ENCODE measurements around the gene DCDC2C. TPM values are rescaled to one million over a fixed set of nuclear protein-coding genes. Genes with fewer than 3 reads are reported as not detected.
A peak's percentile ranks its signal among the peaks of the same experiment; 100 is the strongest.

The DCDC2C gene
- total and polyA plus RNA-seq, 9 of the 15 experiments (the other 6 are each of a cell fraction or from before 2014, with no cell fraction given): not detected

DNA sequence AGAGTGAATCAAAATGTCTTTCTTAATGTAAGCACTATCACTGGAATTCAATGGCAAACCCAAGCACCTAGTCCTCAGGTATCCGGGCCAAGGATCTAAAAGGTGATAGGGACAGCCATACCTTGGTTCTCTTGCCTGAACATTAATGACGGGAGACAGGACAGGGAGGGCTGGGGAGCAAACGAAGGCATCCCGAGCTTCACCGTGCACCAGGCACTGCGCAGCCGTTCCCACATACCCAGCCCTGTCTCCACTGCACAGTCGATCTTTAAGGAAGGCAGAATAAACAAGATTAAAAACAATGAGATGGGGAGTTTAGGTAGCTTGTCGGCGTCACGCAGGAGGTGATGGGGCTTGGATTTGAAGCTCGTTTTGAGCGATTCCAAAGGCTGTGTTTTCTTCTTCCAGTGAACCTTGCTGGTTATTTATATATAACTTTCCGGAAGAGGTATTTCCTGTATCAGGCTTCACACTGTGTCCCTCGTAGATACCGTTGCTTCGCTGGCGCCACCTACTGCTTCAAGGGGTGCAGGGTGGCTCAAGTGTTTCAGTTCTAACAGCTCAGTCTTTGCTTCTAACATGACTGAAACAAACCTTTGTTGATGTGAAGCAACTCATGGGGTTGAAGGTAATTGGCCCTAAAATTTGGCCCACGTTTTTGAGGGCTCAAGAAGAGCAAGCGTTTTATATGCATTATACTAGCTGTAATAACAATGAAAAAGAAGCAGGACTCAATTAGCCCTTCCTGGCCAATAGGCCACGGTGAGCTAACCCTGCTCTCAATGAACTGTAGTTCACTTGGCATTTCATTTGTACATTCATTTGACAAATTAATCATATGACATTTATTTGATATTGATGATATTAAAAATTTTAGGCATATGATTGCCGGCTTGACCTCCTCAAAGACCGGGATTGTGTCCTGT, 77.4 kb downstream of the DCDC2C start (continued):
- TF ChIP-seq, protein P1, sequence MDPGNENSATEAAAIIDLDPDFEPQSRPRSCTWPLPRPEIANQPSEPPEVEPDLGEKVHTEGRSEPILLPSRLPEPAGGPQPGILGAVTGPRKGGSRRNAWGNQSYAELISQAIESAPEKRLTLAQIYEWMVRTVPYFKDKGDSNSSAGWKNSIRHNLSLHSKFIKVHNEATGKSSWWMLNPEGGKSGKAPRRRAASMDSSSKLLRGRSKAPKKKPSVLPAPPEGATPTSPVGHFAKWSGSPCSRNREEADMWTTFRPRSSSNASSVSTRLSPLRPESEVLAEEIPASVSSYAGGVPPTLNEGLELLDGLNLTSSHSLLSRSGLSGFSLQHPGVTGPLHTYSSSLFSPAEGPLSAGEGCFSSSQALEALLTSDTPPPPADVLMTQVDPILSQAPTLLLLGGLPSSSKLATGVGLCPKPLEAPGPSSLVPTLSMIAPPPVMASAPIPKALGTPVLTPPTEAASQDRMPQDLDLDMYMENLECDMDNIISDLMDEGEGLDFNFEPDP (CRISPR knock-in tag; IDR thresholded peaks at IDR 0.05): no peak
- TF ChIP-seq NR4A1 (CRISPR knock-in tag; IDR thresholded peaks at IDR 0.05) (no peak; the same call in 1 of the 2 replicates), NR4A1 (tag; IDR thresholded peaks at IDR 0.05) (no peak), ASH1L (IDR thresholded peaks at IDR 0.05; ENCODE audit: borderline replicate concordance, low read depth, partially characterized antibody) (no peak), ZZZ3 (IDR thresholded peaks at IDR 0.05) (no peak), SMC3 (conservative IDR thresholded peaks at IDR 0.05; ENCODE audit: insufficient read depth, low read depth, low read length) (peak; percentile 42; the same call in 1 of the 2 replicates), PHF20 (IDR thresholded peaks at IDR 0.05; ENCODE audit: partially characterized antibody) (peak; percentile 26), ZNF184 (CRISPR knock-in tag; IDR thresholded peaks at IDR 0.05) (no peak), CREM (IDR thresholded peaks at IDR 0.05; ENCODE audit: low read depth) (peak; percentile 50; the same call in 1 of the 2 replicates), PRPF4 (IDR thresholded peaks at IDR 0.05; ENCODE audit: insufficient read depth, low read depth, low read length, poor library complexity, severe bottlenecking) (no peak), TAF1 (IDR thresholded peaks at IDR 0.05; ENCODE audit: control insufficient read depth, extremely low read depth, insufficient read depth, low read length, severe bottlenecking) (no peak), NRF1 (conservative IDR thresholded peaks at IDR 0.05 in 1 of 2, IDR thresholded peaks at IDR 0.05 in 1 of 2) (peak; percentile 43 to 45), SMAD3 (CRISPR knock-in tag; conservative IDR thresholded peaks at IDR 0.05) (no peak), PURB (CRISPR knock-in tag; IDR thresholded peaks at IDR 0.05; ENCODE audit: low read depth) (no peak), POU5F1 (IDR thresholded peaks at IDR 0.05; ENCODE audit: borderline replicate concordance, low read depth, low read length, partially characterized antibody) (no peak), BHLHE40 (IDR thresholded peaks at IDR 0.05; ENCODE audit: low read length) (no peak)
- TF ChIP-seq, protein P2, sequence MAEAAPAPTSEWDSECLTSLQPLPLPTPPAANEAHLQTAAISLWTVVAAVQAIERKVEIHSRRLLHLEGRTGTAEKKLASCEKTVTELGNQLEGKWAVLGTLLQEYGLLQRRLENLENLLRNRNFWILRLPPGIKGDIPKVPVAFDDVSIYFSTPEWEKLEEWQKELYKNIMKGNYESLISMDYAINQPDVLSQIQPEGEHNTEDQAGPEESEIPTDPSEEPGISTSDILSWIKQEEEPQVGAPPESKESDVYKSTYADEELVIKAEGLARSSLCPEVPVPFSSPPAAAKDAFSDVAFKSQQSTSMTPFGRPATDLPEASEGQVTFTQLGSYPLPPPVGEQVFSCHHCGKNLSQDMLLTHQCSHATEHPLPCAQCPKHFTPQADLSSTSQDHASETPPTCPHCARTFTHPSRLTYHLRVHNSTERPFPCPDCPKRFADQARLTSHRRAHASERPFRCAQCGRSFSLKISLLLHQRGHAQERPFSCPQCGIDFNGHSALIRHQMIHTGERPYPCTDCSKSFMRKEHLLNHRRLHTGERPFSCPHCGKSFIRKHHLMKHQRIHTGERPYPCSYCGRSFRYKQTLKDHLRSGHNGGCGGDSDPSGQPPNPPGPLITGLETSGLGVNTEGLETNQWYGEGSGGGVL (CRISPR knock-in tag; IDR thresholded peaks at IDR 0.05): no peak
- TF ChIP-seq, protein P3, sequence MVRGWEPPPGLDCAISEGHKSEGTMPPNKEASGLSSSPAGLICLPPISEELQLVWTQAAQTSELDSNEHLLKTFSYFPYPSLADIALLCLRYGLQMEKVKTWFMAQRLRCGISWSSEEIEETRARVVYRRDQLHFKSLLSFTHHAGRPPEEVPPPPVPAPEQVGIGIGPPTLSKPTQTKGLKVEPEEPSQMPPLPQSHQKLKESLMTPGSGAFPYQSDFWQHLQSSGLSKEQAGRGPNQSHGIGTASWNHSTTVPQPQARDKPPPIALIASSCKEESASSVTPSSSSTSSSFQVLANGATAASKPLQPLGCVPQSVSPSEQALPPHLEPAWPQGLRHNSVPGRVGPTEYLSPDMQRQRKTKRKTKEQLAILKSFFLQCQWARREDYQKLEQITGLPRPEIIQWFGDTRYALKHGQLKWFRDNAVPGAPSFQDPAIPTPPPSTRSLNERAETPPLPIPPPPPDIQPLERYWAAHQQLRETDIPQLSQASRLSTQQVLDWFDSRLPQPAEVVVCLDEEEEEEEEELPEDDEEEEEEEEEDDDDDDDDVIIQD (CRISPR knock-in tag; IDR thresholded peaks at IDR 0.05): no peak
- TF ChIP-seq, protein P4, sequence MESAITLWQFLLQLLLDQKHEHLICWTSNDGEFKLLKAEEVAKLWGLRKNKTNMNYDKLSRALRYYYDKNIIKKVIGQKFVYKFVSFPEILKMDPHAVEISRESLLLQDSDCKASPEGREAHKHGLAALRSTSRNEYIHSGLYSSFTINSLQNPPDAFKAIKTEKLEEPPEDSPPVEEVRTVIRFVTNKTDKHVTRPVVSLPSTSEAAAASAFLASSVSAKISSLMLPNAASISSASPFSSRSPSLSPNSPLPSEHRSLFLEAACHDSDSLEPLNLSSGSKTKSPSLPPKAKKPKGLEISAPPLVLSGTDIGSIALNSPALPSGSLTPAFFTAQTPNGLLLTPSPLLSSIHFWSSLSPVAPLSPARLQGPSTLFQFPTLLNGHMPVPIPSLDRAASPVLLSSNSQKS (CRISPR knock-in tag; IDR thresholded peaks at IDR 0.05): no peak
